Naive thymus-derived CD8-positive, alpha-beta T cell (primary cell): ENCODE data around the gene TRIM7. TPM values are rescaled to one million over a fixed set of nuclear protein-coding genes. Genes with fewer than 3 reads are reported as not detected.
A peak's percentile ranks its signal among the peaks of the same experiment; 100 is the strongest.
"Not testable (repeated sequence)": the region's sequence is repeated elsewhere in the genome, so short reads cannot be mapped to it uniquely, and the experiment has no call there.

Source experiments
- ATAC-seq, 2 donors: fragments of 150-1000 bp; cut with Tn5 transposase in 1 of 2; sonication (Bioruptor Pico), chemical (Tn5 transposase) in 1 of 2; 1 replicate in 1 of 2; 2 replicates in 1 of 2; pipeline ENCODE4 v1.10.0; 2021; ENCODE audit warnings: mild to moderate bottlenecking in 2 of 2, moderate library complexity in 2 of 2
- POLR2A ChIA-PET: fragments of 350-600 bp; sonication (Branson Sonifier 250); formaldehyde crosslinking; loops from one replicate; lab custom pipeline; 2021; ENCODE audit warnings: antibody characterized with exemption; lab: Charles Lee
- DNase-seq, 10 donors: peaks; one replicate each; pipeline versions ENCODE4 v3.0.0 to v3.0.0-alpha.2; 2020 to 2022
- H3K27ac Mint-ChIP-seq, 10 donors: one replicate each; pipeline ENCODE4 v1.8.0; 2020 to 2022; ENCODE audit warnings: mild to moderate bottlenecking in 10 of 10, mixed read lengths in 10 of 10, moderate library complexity in 4 of 10, inconsistent platforms in 1 of 10
- H3K27me3 Mint-ChIP-seq, 5 donors: one replicate each; pipeline ENCODE4 v1.8.0; 2021 to 2022; ENCODE audit warnings: mixed read lengths in 5 of 5
- H3K36me3 Mint-ChIP-seq, 3 donors: one replicate each; pipeline ENCODE4 v1.8.0; 2020 to 2022; ENCODE audit warnings: mixed read lengths in 3 of 3, mild to moderate bottlenecking in 2 of 3, inconsistent platforms in 1 of 3
- H3K4me1 Mint-ChIP-seq, 4 donors: one replicate each; pipeline ENCODE4 v1.8.0; 2021 to 2022; ENCODE audit warnings: mixed read lengths in 4 of 4
- H3K4me3 Mint-ChIP-seq, 10 donors: one replicate each; pipeline ENCODE4 v1.8.0; 2020 to 2022; ENCODE audit warnings: mild to moderate bottlenecking in 10 of 10, mixed read lengths in 10 of 10, moderate library complexity in 6 of 10, inconsistent platforms in 1 of 10
- H3K9me3 Mint-ChIP-seq, 9 donors: one replicate each; pipeline ENCODE4 v1.8.0; 2020 to 2022; ENCODE audit warnings: mixed read lengths in 9 of 9, mild to moderate bottlenecking in 3 of 9, inconsistent platforms in 1 of 9, moderate library complexity in 1 of 9
- polyA plus RNA-seq, 3 donors: library from polyadenylated mRNA; unstranded; fragments of 300-500 nt; fragmentation: Illumina TruSeq; gene quantifications; one replicate each; pipeline ENCODE4 v1.2.3, GENCODE V29; 2021
- total RNA-seq, 8 experiments: library from RNA in 2 of 8; stranded (reverse) in 2 of 8; gene quantifications; one replicate each; pipeline ENCODE4 v1.2.3 and lab custom pipeline; 2021 to 2026

Gene TRIM7
- total and polyA plus RNA-seq, 5 experiments from 2014 or later: 0.40 to 4.2 (median 3.7) TPM; not detected in 2

GRCh38 chr5:181159286-181160151 lies 45.5 kb downstream of the TRIM7 start:
- H3K36me3 Mint-ChIP-seq: peaks cover 0 to 2% (median 0%) of the 10 kb centered on the region in 3 donors
- H3K4me1 Mint-ChIP-seq: peaks cover 15 to 40% (median 18%) of the 10 kb centered on the region in 4 donors
- peaks cover 0 to 26% (median 3%) of the 10 kb centered on the region in 5 donors for H3K27me3 Mint-ChIP-seq
- peak; percentile 80 to 95 (median 90) for DNase-seq
- H3K9me3 Mint-ChIP-seq: no peaks in the 10 kb centered on the region
- POLR2A ChIA-PET: interaction anchor here (0.6 to 1.4 kb wide), 9 partner anchors 27 to 347 kb away, joined by 3 to 7 read pairs (median 4); partner anchors contain the start of gene TRIM52
- peak overlapping the region; percentile 23 to 99 (median 96) for H3K27ac Mint-ChIP-seq
- peak; percentile 68 to 71 for ATAC-seq
- peak overlapping the region; percentile 56 to 90 (median 78) for H3K4me3 Mint-ChIP-seq

- POLR2A ChIA-PET: interaction anchor here (0.8 kb wide), 1 partner anchor 103 kb away, joined by 3 read pairs; no protein-coding TSS in a partner anchor
- peaks cover 0 to 26% (median 3%) of the 10 kb centered on the region in 5 donors for H3K27me3 Mint-ChIP-seq
- H3K36me3 Mint-ChIP-seq: peaks cover 0 to 2% (median 0%) of the 10 kb centered on the region in 3 donors
- H3K9me3 Mint-ChIP-seq: no peaks in the 10 kb centered on the region
- DNase-seq (no peak), ATAC-seq (no peak)
- peak overlapping the region in 3 of 10 donors; percentile 96 to 97 (median 97) for H3K27ac Mint-ChIP-seq
- H3K4me3 Mint-ChIP-seq: peak overlapping the region in 1 of 10 donors; percentile 61
- peaks cover 14 to 38% (median 19%) of the 10 kb centered on the region in 4 donors for H3K4me1 Mint-ChIP-seq
Observed at GRCh38 chr5:181158869-181159268, 46.1 kb downstream of the TRIM7 start.

- H3K36me3 Mint-ChIP-seq: no peaks in the 10 kb centered on the region
- no peaks in the 10 kb centered on the region for H3K9me3 Mint-ChIP-seq
- peaks cover 8 to 22% (median 12%) of the 10 kb centered on the region in 4 donors for H3K4me1 Mint-ChIP-seq
- peak overlapping the region in 2 of 10 donors; percentile 7 to 80 for H3K27ac Mint-ChIP-seq
- ATAC-seq: peak in 1 of 2 donors; percentile 31
- peaks cover 0 to 15% (median 3%) of the 10 kb centered on the region in 5 donors for H3K27me3 Mint-ChIP-seq
- POLR2A ChIA-PET: no interaction called here
- H3K4me3 Mint-ChIP-seq: no peak overlapping the region
- DNase-seq: no peak
Observed at GRCh38 chr5:181156758-181157157, 48.2 kb downstream of the TRIM7 start.

- Mint-ChIP-seq H3K9me3 (no peaks in the 10 kb centered on the region), H3K4me1 (peaks cover 0 to 6% (median 3%) of the 10 kb centered on the region in 4 donors), H3K27me3 (peaks cover 7 to 27% (median 24%) of the 10 kb centered on the region in 5 donors), H3K36me3 (no peaks in the 10 kb centered on the region), H3K27ac (peak overlapping the region in 1 of 10 donors; percentile 81), H3K4me3 (no peak overlapping the region)
- POLR2A ChIA-PET: no interaction called here
- DNase-seq: no peak
- ATAC-seq: peak in 1 of 2 donors; percentile 39
Observed at GRCh38 chr5:181153814-181154213, 51.2 kb downstream of the TRIM7 start.

GRCh38 chr5:181152406-181152805 lies 52.6 kb downstream of the TRIM7 start:
- Mint-ChIP-seq H3K27me3 (peaks cover 16 to 40% (median 33%) of the 10 kb centered on the region in 5 donors), H3K4me3 (no peak overlapping the region), H3K9me3 (no peaks in the 10 kb centered on the region), H3K36me3 (no peaks in the 10 kb centered on the region), H3K4me1 (peaks cover 0 to 6% (median 3%) of the 10 kb centered on the region in 4 donors), H3K27ac (peak overlapping the region in 1 of 10 donors; percentile 73)
- POLR2A ChIA-PET: no interaction called here
- ATAC-seq (no peak), DNase-seq (no peak)

- ATAC-seq: no peak
Observed at GRCh38 chr5:181151146-181151545, 53.9 kb downstream of the TRIM7 start.

GRCh38 chr5:181149806-181150733 lies 54.9 kb downstream of the TRIM7 start:
- no peak overlapping the region for H3K4me3 Mint-ChIP-seq
- ATAC-seq: no peak
- H3K9me3 Mint-ChIP-seq: peaks cover 0 to 7% (median 0%) of the 10 kb centered on the region in 9 donors
- peaks cover 0 to 6% (median 2%) of the 10 kb centered on the region in 4 donors for H3K4me1 Mint-ChIP-seq
- H3K36me3 Mint-ChIP-seq: peaks cover 0 to 2% (median 0%) of the 10 kb centered on the region in 3 donors
- DNase-seq: no peak
- POLR2A ChIA-PET: no interaction called here
- H3K27me3 Mint-ChIP-seq: peaks cover 21 to 52% (median 41%) of the 10 kb centered on the region in 5 donors
- peak overlapping the region in 1 of 10 donors; percentile 63 for H3K27ac Mint-ChIP-seq

More at GRCh38 chr5:181151146-181151545, 53.9 kb downstream of the TRIM7 start:
- no peak overlapping the region for H3K4me3 Mint-ChIP-seq
- peaks cover 0 to 6% (median 3%) of the 10 kb centered on the region in 4 donors for H3K4me1 Mint-ChIP-seq
- POLR2A ChIA-PET: no interaction called here
- no peaks in the 10 kb centered on the region for H3K9me3 Mint-ChIP-seq
- no peaks in the 10 kb centered on the region for H3K36me3 Mint-ChIP-seq
- H3K27me3 Mint-ChIP-seq: peaks cover 20 to 52% (median 42%) of the 10 kb centered on the region in 5 donors
- no peak for DNase-seq
- H3K27ac Mint-ChIP-seq: no peak overlapping the region

GRCh38 chr5:181149355-181149754 lies 55.6 kb downstream of the TRIM7 start:
- no peak overlapping the region for H3K4me3 Mint-ChIP-seq
- no peak for DNase-seq
- peaks cover 24 to 52% (median 40%) of the 10 kb centered on the region in 5 donors for H3K27me3 Mint-ChIP-seq
- H3K27ac Mint-ChIP-seq: no peak overlapping the region
- H3K36me3 Mint-ChIP-seq: peaks cover 0 to 5% (median 0%) of the 10 kb centered on the region in 3 donors
- H3K9me3 Mint-ChIP-seq: peaks cover 0 to 10% (median 0%) of the 10 kb centered on the region in 9 donors
- H3K4me1 Mint-ChIP-seq: peaks cover 0 to 4% (median 1%) of the 10 kb centered on the region in 4 donors
- POLR2A ChIA-PET: no interaction called here
- ATAC-seq: no peak

- H3K27ac Mint-ChIP-seq: peak within 1 kb of the TSS in 4 of 10 donors; percentile 22 to 72 (median 64)
- H3K27me3 Mint-ChIP-seq: peaks cover 32 to 73% (median 53%) of the 10 kb centered on the region in 5 donors
- H3K36me3 Mint-ChIP-seq, ATAC-seq, H3K4me1 Mint-ChIP-seq, DNase-seq, POLR2A ChIA-PET, H3K4me3 Mint-ChIP-seq: not testable (repeated sequence)
- peaks cover 0 to 10% (median 0%) of the 10 kb centered on the region in 9 donors for H3K9me3 Mint-ChIP-seq
Observed at GRCh38 chr5:181146927-181147636, 57.9 kb downstream of the TRIM7 start, which contains the start of gene OR2V2. Gene OR2V2, plus strand, starts transcription at chr5:181147586. Its CDS starts 7,357 bp downstream, at chr5:181154943.

- Mint-ChIP-seq H3K9me3 (peaks cover 0 to 18% (median 5%) of the 10 kb centered on the region in 9 donors), H3K27me3 (peaks cover 45 to 79% (median 58%) of the 10 kb centered on the region in 5 donors), H3K27ac (no peak overlapping the region), H3K4me1 (no peaks in the 10 kb centered on the region), H3K4me3 (no peak overlapping the region), H3K36me3 (peaks cover 0 to 8% (median 0%) of the 10 kb centered on the region in 3 donors)
- no peak for DNase-seq
- POLR2A ChIA-PET: no interaction called here
- no peak for ATAC-seq
Observed at GRCh38 chr5:181145133-181145532, 59.9 kb downstream of the TRIM7 start.
